ENCODE results near the gene CXCR5.

- TF ChIP-seq CTCF (conservative IDR thresholded peaks at IDR 0.05 in 1 of 2, IDR thresholded peaks at IDR 0.05 in 1 of 2; ENCODE audit: low read depth in 1 of 2, low read length in 2 of 2) (no peak), EZH2 (IDR thresholded peaks at IDR 0.05; ENCODE audit: low read length, missing control alignments) (no peak)
These were observed 3.0 kb downstream of the CXCR5 start for GRCh38 chr11:118886681-118887111.
